Duodenal mucosa (tissue), 2 donors: Measurements from ENCODE around the gene MEX3D.
A peak's percentile ranks its signal among the peaks of the same experiment; 100 is the strongest.

Source experiments
- H3K27ac ChIP-seq: one replicate; pipeline ENCODE4 v1.7.0; 2013; ENCODE audit warnings: low read depth, low read length
- H3K27me3 ChIP-seq, 2 donors: one replicate each; pipeline ENCODE4 v1.7.0; 2013; ENCODE audit warnings: low read length in 2 of 2, control low read depth in 1 of 2; ENCODE audit not compliant: insufficient read depth in 2 of 2, control insufficient read depth in 1 of 2
- H3K36me3 ChIP-seq, 2 donors: one replicate each; pipeline ENCODE4 v1.7.0; 2013; ENCODE audit warnings: low read length in 2 of 2, control low read depth in 1 of 2; ENCODE audit not compliant: insufficient read depth in 2 of 2, control insufficient read depth in 1 of 2
- H3K4me1 ChIP-seq, 2 donors: one replicate each; pipeline ENCODE4 v1.7.0; 2013; ENCODE audit warnings: low read length in 2 of 2, control low read depth in 1 of 2; ENCODE audit not compliant: insufficient read depth in 2 of 2, control insufficient read depth in 1 of 2
- H3K4me3 ChIP-seq, 2 donors: one replicate each; pipeline ENCODE4 v1.7.0; 2013; ENCODE audit warnings: low read length in 2 of 2, low read depth in 1 of 2
- H3K9ac ChIP-seq, 2 donors: one replicate each; pipeline ENCODE4 v1.7.0; 2013; ENCODE audit warnings: low read length in 2 of 2, low read depth in 1 of 2
- H3K9me3 ChIP-seq, 2 donors: one replicate each; pipeline ENCODE4 v1.7.0; 2013; ENCODE audit warnings: low read length in 2 of 2, control low read depth in 1 of 2; ENCODE audit not compliant: control insufficient read depth in 1 of 2

Gene MEX3D

GRCh38 chr19:1568320-1569019 is at the start of gene MEX3D:
Gene MEX3D, minus strand, starts transcription at chr19:1568325. Its CDS starts 267 bp downstream, at chr19:1568058.
- H3K36me3 ChIP-seq: no peaks in the 10 kb centered on the region
- peaks cover 0 to 6% of the 10 kb centered on the region in 2 donors for H3K4me1 ChIP-seq
- H3K9me3 ChIP-seq: no peaks in the 10 kb centered on the region
- H3K9ac ChIP-seq: peak within 1 kb of the TSS in 1 of 2 donors; percentile 57
- H3K27me3 ChIP-seq: no peaks in the 10 kb centered on the region
- H3K27ac ChIP-seq: no peak within 1 kb of the TSS
- peak within 1 kb of the TSS; percentile 52 to 67 for H3K4me3 ChIP-seq

GRCh38 chr19:1616875-1617274 is 48.8 kb upstream of the MEX3D start:
- Histone ChIP-seq H3K36me3 (peaks cover 32 to 74% of the 10 kb centered on the region in 2 donors), H3K4me1 (peaks cover 0 to 5% of the 10 kb centered on the region in 2 donors), H3K27me3 (no peaks in the 10 kb centered on the region), H3K27ac (no peak overlapping the region), H3K9ac (no peak overlapping the region), H3K9me3 (no peaks in the 10 kb centered on the region), H3K4me3 (no peak overlapping the region)

- H3K4me3 ChIP-seq: no peak overlapping the region
- peaks cover 0 to 5% of the 10 kb centered on the region in 2 donors for H3K4me1 ChIP-seq
- H3K9me3 ChIP-seq: no peaks in the 10 kb centered on the region
- H3K27me3 ChIP-seq: no peaks in the 10 kb centered on the region
- H3K27ac ChIP-seq: no peak overlapping the region
- H3K36me3 ChIP-seq: peaks cover 32 to 77% of the 10 kb centered on the region in 2 donors
- H3K9ac ChIP-seq: no peak overlapping the region
Observed at GRCh38 chr19:1616396-1616795, 48.3 kb upstream of the MEX3D start.

GRCh38 chr19:1615156-1615765 is 47.1 kb upstream of the MEX3D start:
- Histone ChIP-seq H3K36me3 (peaks cover 32 to 81% of the 10 kb centered on the region in 2 donors), H3K9me3 (no peaks in the 10 kb centered on the region), H3K9ac (no peak overlapping the region), H3K27me3 (no peaks in the 10 kb centered on the region), H3K4me1 (peaks cover 0 to 5% of the 10 kb centered on the region in 2 donors), H3K4me3 (no peak overlapping the region), H3K27ac (no peak overlapping the region)

- Histone ChIP-seq H3K9me3 (no peaks in the 10 kb centered on the region), H3K9ac (no peak overlapping the region), H3K4me3 (no peak overlapping the region), H3K4me1 (peaks cover 0 to 9% of the 10 kb centered on the region in 2 donors), H3K27ac (no peak overlapping the region), H3K27me3 (no peaks in the 10 kb centered on the region), H3K36me3 (peaks cover 32 to 77% of the 10 kb centered on the region in 2 donors)
Observed at GRCh38 chr19:1613808-1614570, 45.9 kb upstream of the MEX3D start.

- H3K4me1 ChIP-seq: peaks cover 0 to 11% of the 10 kb centered on the region in 2 donors
- no peak overlapping the region for H3K27ac ChIP-seq
- no peaks in the 10 kb centered on the region for H3K27me3 ChIP-seq
- H3K9me3 ChIP-seq: no peaks in the 10 kb centered on the region
- H3K36me3 ChIP-seq: peaks cover 29 to 71% of the 10 kb centered on the region in 2 donors
- H3K4me3 ChIP-seq: no peak overlapping the region
- no peak overlapping the region for H3K9ac ChIP-seq
Observed at GRCh38 chr19:1613146-1613545, 45.0 kb upstream of the MEX3D start.

- Histone ChIP-seq H3K4me1 (peaks cover 0 to 10% of the 10 kb centered on the region in 2 donors), H3K9ac (no peak overlapping the region), H3K27ac (no peak overlapping the region), H3K4me3 (no peak overlapping the region), H3K27me3 (no peaks in the 10 kb centered on the region), H3K36me3 (peaks cover 29 to 64% of the 10 kb centered on the region in 2 donors), H3K9me3 (no peaks in the 10 kb centered on the region)
Observed at GRCh38 chr19:1612114-1613086, 44.3 kb upstream of the MEX3D start.

GRCh38 chr19:1611353-1611752 is 43.2 kb upstream of the MEX3D start:
- Histone ChIP-seq H3K27me3 (no peaks in the 10 kb centered on the region), H3K36me3 (peaks cover 29 to 56% of the 10 kb centered on the region in 2 donors), H3K27ac (no peak overlapping the region), H3K4me1 (peaks cover 2 to 8% of the 10 kb centered on the region in 2 donors), H3K9me3 (no peaks in the 10 kb centered on the region), H3K9ac (no peak overlapping the region), H3K4me3 (no peak overlapping the region)

GRCh38 chr19:1610579-1610978 is 42.5 kb upstream of the MEX3D start:
- Histone ChIP-seq H3K9ac (no peak overlapping the region), H3K4me3 (no peak overlapping the region), H3K27ac (no peak overlapping the region), H3K9me3 (no peaks in the 10 kb centered on the region), H3K4me1 (peaks cover 6 to 16% of the 10 kb centered on the region in 2 donors), H3K36me3 (peaks cover 24 to 52% of the 10 kb centered on the region in 2 donors), H3K27me3 (no peaks in the 10 kb centered on the region)
